GM20000 (cell line): ENCODE data around the gene DBR1.

Experiments
- DNase-seq: peaks from one replicate; pipeline ENCODE4 v3.0.0; 2012; ENCODE audit warnings: low spot score
- CTCF ChIP-seq: IDR thresholded peaks from 2 replicates; pipeline ENCODE4 v1.5.1; 2012; ENCODE audit warnings: mild to moderate bottlenecking, control low read depth; ENCODE audit errors: extremely low read depth, missing control alignments

Gene DBR1

GRCh38 chr3:138186803-138187295, 12.1 kb upstream of the DBR1 start:
- peak; percentile 94 for DNase-seq
- TF ChIP-seq CTCF, result no peak

- no peak for DNase-seq
- no peak for TF ChIP-seq CTCF
Observed at GRCh38 chr3:138186221-138186620, 11.5 kb upstream of the DBR1 start.

GRCh38 chr3:138184994-138185393, 10.3 kb upstream of the DBR1 start:
- no peak for TF ChIP-seq CTCF
- no peak for DNase-seq

- peak; percentile 34 for DNase-seq
- TF ChIP-seq CTCF, result peak; percentile 24
Observed at GRCh38 chr3:138180375-138181029, 5.8 kb upstream of the DBR1 start.

- TF ChIP-seq CTCF, result no peak
- no peak for DNase-seq
Observed at GRCh38 chr3:138173769-138174420, 826 bp downstream of the DBR1 start.

GRCh38 chr3:138172625-138173024, 2.1 kb downstream of the DBR1 start:
- TF ChIP-seq CTCF, result no peak
- no peak for DNase-seq

GRCh38 chr3:138165061-138165460, 9.7 kb downstream of the DBR1 start:
- TF ChIP-seq CTCF, result no peak
- DNase-seq, result no peak
